DMS114 treated with DMSO at 0.1 percent for 48 hours (cell line): ENCODE measurements around the gene IZUMO4.

Experiments used
- DNase-seq: peaks from one replicate; lab custom pipeline; 2025; ENCODE audit not compliant: unreplicated experiment; lab: John Stamatoyannopoulos, UW

The IZUMO4 gene

GRCh38 chr19:2103045-2103707 lies 6.5 kb downstream of the IZUMO4 start:
- no peak for DNase-seq

GRCh38 chr19:2108251-2109016 lies 11.7 kb downstream of the IZUMO4 start:
- no peak for DNase-seq

- DNase-seq: no peak
These were observed 12.5 kb downstream of the IZUMO4 start for GRCh38 chr19:2109046-2109864.

- DNase-seq: no peak
These were observed 14.1 kb downstream of the IZUMO4 start for GRCh38 chr19:2110822-2111221.

- no peak for DNase-seq
These were observed 14.7 kb downstream of the IZUMO4 start for GRCh38 chr19:2111425-2111824.

GRCh38 chr19:2111886-2112285 lies 15.2 kb downstream of the IZUMO4 start:
- no peak for DNase-seq

- no peak for DNase-seq
These were observed 16.0 kb downstream of the IZUMO4 start for GRCh38 chr19:2112516-2113320.

GRCh38 chr19:2113439-2114211 lies 16.9 kb downstream of the IZUMO4 start:
- DNase-seq: no peak

GRCh38 chr19:2114218-2114617 lies 17.5 kb downstream of the IZUMO4 start:
- no peak for DNase-seq

GRCh38 chr19:2114821-2115220 lies 18.1 kb downstream of the IZUMO4 start:
- DNase-seq: no peak

- no peak for DNase-seq
These were observed 18.6 kb downstream of the IZUMO4 start for GRCh38 chr19:2115324-2115723.

- no peak for DNase-seq
These were observed 19.3 kb downstream of the IZUMO4 start for GRCh38 chr19:2115911-2116426.

- no peak for DNase-seq
These were observed 19.8 kb downstream of the IZUMO4 start for GRCh38 chr19:2116507-2116906.

GRCh38 chr19:2117215-2117960 lies 20.7 kb downstream of the IZUMO4 start:
- DNase-seq: no peak

- DNase-seq: no peak
These were observed 21.7 kb downstream of the IZUMO4 start for GRCh38 chr19:2118438-2118837.

- DNase-seq: no peak
These were observed 23.4 kb downstream of the IZUMO4 start for GRCh38 chr19:2119921-2120785.

- no peak for DNase-seq
These were observed 24.1 kb downstream of the IZUMO4 start for GRCh38 chr19:2120821-2121220.

GRCh38 chr19:2121416-2122051 lies 24.8 kb downstream of the IZUMO4 start:
- DNase-seq: no peak
